Measurements from ENCODE around the gene CDON. TPM values are rescaled to one million over a fixed set of nuclear protein-coding genes. Genes with fewer than 3 reads are reported as not detected.

The CDON gene
- total RNA-seq, 1 donor from 2014 or later: 21.0 TPM

DNA sequence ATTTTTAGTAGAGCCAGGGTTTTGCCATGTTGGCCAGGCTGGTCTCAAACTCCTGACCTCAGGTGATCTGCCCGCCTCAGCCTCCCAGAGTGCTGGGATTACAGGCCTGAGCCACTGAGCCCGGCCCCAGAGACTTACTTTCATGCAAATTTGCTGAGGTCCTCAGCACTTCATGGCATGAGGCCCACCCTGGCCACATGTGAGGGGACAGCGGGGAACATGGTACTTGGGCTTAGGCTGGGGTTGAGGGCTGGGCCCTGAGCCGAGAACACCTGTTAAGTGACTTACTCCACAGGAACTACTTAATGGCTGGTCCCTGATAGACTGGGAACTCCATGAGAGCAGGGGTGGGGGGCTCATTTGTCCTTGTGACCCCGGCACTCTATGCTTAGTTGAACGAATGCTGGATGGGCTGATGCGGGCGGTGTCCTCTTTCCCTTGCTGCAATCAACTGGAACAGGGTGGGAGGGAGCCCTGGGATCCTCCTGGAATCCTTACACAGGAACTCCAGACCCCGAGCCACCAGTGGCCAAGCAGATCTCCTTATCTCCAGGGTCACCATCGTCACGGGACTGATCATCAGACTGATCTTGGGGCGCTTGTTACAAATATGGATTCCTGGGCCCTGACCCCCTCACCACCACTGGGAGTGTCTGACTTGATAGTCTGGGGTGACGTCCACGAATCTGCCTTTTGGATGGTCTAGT lies 115.8 kb downstream of the CDON start:
- Mint-ChIP-seq H3K27ac (ENCODE audit: unreplicated experiment) (no peak overlapping the region), H3K36me3 (ENCODE audit: unreplicated experiment) (peaks cover 4% of the 10 kb centered on the region)
- TF ChIP-seq CTCF (IDR thresholded peaks at IDR 0.05; ENCODE audit: partially characterized antibody, unreplicated experiment): no peak

GRCh38 chr11:125945797-125946520 lies 116.7 kb downstream of the CDON start, which contains the start of gene VSIG10L2:
Gene VSIG10L2, plus strand, starts transcription at chr11:125946044. Its CDS starts 12 bp downstream, at chr11:125946056.
- peaks cover 16% of the 10 kb centered on the region for H3K27me3 Mint-ChIP-seq (ENCODE audit: unreplicated experiment)
- H3K36me3 Mint-ChIP-seq (ENCODE audit: unreplicated experiment): peaks cover 4% of the 10 kb centered on the region

More for the DNA sequence above, 115.8 kb downstream of the CDON start:
- peaks cover 13% of the 10 kb centered on the region for H3K4me1 Mint-ChIP-seq (ENCODE audit: low read depth, unreplicated experiment)
- no peak for DNase-seq
- peaks cover 11% of the 10 kb centered on the region for H3K27me3 Mint-ChIP-seq (ENCODE audit: unreplicated experiment)
- peaks cover 9% of the 10 kb centered on the region for H3K9me3 Mint-ChIP-seq (ENCODE audit: unreplicated experiment)
- H3K4me3 Mint-ChIP-seq (ENCODE audit: unreplicated experiment): no peak overlapping the region

DNA sequence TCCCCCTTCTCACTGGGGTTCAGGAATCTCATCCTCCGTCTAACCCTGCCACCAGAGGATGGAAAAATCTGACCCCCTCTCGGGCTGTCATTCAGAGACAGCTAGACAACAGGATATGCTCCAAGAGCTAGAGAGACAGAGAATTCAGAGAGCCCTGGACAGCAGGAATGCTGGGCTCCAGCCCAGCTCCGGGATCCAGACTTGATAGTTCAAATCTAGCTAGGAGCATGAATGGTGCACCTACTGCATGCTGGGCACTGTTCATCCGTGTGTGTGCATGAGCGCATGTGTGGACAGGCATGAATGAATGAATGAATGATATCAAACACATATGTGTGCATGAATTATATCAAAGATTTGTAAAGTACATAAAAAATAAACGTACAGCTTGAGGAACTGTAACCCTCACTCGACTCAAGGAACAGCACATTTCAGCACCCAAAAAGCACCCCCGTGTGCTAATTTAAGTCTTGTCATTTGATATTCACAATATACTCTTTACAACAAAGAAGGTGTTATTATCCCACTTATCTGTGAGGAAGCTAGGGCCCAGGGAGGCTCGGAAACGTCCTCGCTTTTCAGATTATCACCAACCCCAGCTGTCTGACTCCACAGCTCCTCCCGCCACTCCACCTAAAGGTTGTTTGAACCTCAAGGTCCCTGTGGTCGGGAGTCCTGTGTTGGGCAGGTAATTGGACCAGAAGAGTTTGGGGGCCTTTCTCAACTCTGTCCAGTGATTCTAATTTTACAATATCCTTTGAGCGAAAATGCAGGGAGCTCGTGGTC lies 117.5 kb downstream of the CDON start:
- DNase-seq: no peak
- no peak for TF ChIP-seq CTCF (IDR thresholded peaks at IDR 0.05; ENCODE audit: partially characterized antibody, unreplicated experiment)
- H3K27ac Mint-ChIP-seq (ENCODE audit: unreplicated experiment): no peak overlapping the region

More at GRCh38 chr11:125945797-125946520, 116.7 kb downstream of the CDON start, which contains the start of gene VSIG10L2:
- Mint-ChIP-seq H3K4me3 (ENCODE audit: unreplicated experiment) (no peak within 1 kb of the TSS), H3K4me1 (ENCODE audit: low read depth, unreplicated experiment) (peaks cover 16% of the 10 kb centered on the region), H3K9me3 (ENCODE audit: unreplicated experiment) (peaks cover 12% of the 10 kb centered on the region), H3K27ac (ENCODE audit: unreplicated experiment) (no peak within 1 kb of the TSS)
- DNase-seq: no peak
- no peak for TF ChIP-seq CTCF (IDR thresholded peaks at IDR 0.05; ENCODE audit: partially characterized antibody, unreplicated experiment)

DNA sequence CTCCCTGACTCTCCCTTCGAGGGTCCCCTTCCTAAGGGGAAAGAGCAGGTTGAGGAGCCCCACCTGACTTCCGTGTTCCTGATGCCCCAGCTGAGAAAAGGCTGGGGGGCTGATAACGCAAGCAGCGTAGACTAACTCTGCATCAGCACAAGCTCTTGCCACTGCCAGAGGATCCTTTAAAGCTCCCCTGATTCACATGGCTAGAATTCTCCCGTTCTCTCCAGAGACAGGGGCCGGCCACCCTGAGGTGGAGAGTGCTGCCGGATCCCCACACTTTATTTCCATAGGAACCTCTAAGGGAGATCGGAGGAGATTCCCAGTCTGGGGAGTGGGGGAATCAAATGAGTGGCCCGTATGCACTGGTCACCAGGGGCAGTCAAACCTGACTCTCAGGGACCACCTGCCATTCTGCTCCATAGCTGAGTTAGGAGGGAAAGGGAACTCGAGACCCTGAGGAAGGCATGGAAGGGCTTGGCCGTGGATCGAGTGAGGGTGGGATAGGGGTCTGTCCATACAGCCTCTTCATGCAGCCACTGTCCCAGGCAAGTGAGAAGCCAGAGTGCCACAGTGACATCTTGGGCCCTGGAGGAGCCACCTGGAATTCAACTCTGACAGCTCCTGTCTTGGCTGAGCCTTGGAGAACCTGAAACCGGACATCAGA lies 118.2 kb downstream of the CDON start:
- Mint-ChIP-seq H3K27ac (ENCODE audit: unreplicated experiment) (no peak overlapping the region), H3K27me3 (ENCODE audit: unreplicated experiment) (peaks cover 17% of the 10 kb centered on the region), H3K4me3 (ENCODE audit: unreplicated experiment) (no peak overlapping the region), H3K9me3 (ENCODE audit: unreplicated experiment) (peaks cover 12% of the 10 kb centered on the region), H3K36me3 (ENCODE audit: unreplicated experiment) (peaks cover 4% of the 10 kb centered on the region), H3K4me1 (ENCODE audit: low read depth, unreplicated experiment) (peaks cover 20% of the 10 kb centered on the region)
- no peak for DNase-seq
- TF ChIP-seq CTCF (IDR thresholded peaks at IDR 0.05; ENCODE audit: partially characterized antibody, unreplicated experiment): no peak

More for the DNA sequence above, 117.5 kb downstream of the CDON start:
- H3K36me3 Mint-ChIP-seq (ENCODE audit: unreplicated experiment): peaks cover 4% of the 10 kb centered on the region
- no peak overlapping the region for H3K4me3 Mint-ChIP-seq (ENCODE audit: unreplicated experiment)
- peaks cover 12% of the 10 kb centered on the region for H3K9me3 Mint-ChIP-seq (ENCODE audit: unreplicated experiment)
- H3K4me1 Mint-ChIP-seq (ENCODE audit: low read depth, unreplicated experiment): peaks cover 20% of the 10 kb centered on the region
- H3K27me3 Mint-ChIP-seq (ENCODE audit: unreplicated experiment): peaks cover 17% of the 10 kb centered on the region
